ENCODE data around the gene MYLK.

Gene MYLK

GRCh38 chr3:123837858-123838257 lies 46.3 kb downstream of the MYLK start:
- Mint-ChIP-seq H3K4me1 (ENCODE audit: low read depth in 2 of 2) (no peaks in the 10 kb centered on the region), H3K36me3 (ENCODE audit: insufficient read depth) (no peaks in the 10 kb centered on the region), H3K4me3 (no peak overlapping the region), H3K9me3 (peaks cover 0 to 4% of the 10 kb centered on the region in 2 donors), H3K27me3 (peaks cover 26 to 35% of the 10 kb centered on the region in 2 donors), H3K27ac (no peak overlapping the region)
- DNase-seq (no peak), ATAC-seq (replicated peaks) (no peak)

GRCh38 chr3:123834631-123835030 lies 49.5 kb downstream of the MYLK start:
- no peaks in the 10 kb centered on the region for H3K4me1 Mint-ChIP-seq (ENCODE audit: low read depth in 2 of 2)
- no peaks in the 10 kb centered on the region for H3K9me3 Mint-ChIP-seq
- DNase-seq, result no peak
- no peaks in the 10 kb centered on the region for H3K36me3 Mint-ChIP-seq (ENCODE audit: insufficient read depth)
- peaks cover 43 to 45% of the 10 kb centered on the region in 2 donors for H3K27me3 Mint-ChIP-seq
- H3K4me3 Mint-ChIP-seq, result no peak overlapping the region
- H3K27ac Mint-ChIP-seq, result no peak overlapping the region
- no peak for ATAC-seq (replicated peaks)

GRCh38 chr3:123833398-123833785 lies 50.7 kb downstream of the MYLK start:
- H3K27me3 Mint-ChIP-seq, result peaks cover 43 to 45% of the 10 kb centered on the region in 2 donors
- no peak overlapping the region for H3K4me3 Mint-ChIP-seq
- no peaks in the 10 kb centered on the region for H3K9me3 Mint-ChIP-seq
- H3K27ac Mint-ChIP-seq, result no peak overlapping the region
- no peaks in the 10 kb centered on the region for H3K4me1 Mint-ChIP-seq (ENCODE audit: low read depth in 2 of 2)
- no peak for DNase-seq
- no peaks in the 10 kb centered on the region for H3K36me3 Mint-ChIP-seq (ENCODE audit: insufficient read depth)
- no peak for ATAC-seq (replicated peaks)

- Mint-ChIP-seq H3K4me3 (no peak overlapping the region), H3K4me1 (ENCODE audit: low read depth in 2 of 2) (no peaks in the 10 kb centered on the region), H3K36me3 (ENCODE audit: insufficient read depth) (no peaks in the 10 kb centered on the region), H3K27me3 (peaks cover 43 to 44% of the 10 kb centered on the region in 2 donors), H3K27ac (no peak overlapping the region), H3K9me3 (peaks cover 0 to 4% of the 10 kb centered on the region in 2 donors)
- DNase-seq (no peak), ATAC-seq (replicated peaks) (no peak)
These were observed 51.3 kb downstream of the MYLK start for GRCh38 chr3:123832692-123833397.

DNA sequence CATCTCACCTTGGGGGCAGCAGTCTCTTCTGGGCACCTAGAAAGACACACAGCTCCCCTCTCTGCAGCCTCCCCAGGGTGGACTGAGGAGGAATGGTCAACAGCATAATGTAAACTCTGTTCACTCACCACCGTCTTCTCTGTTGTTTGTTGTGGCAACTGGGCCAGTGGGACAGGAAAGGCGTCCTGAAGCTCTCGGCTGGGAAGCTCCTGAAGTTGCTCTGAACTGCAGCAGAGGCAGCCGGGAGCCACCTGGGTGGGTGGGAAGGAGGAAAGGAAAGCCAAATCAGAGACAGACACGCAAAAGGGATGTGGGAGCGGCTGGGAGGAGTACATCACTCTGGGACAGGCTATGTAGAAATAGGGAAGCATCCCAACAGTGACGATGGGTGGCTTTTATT lies 52.7 kb downstream of the MYLK start:
- DNase-seq (no peak), ATAC-seq (replicated peaks) (no peak)
- Mint-ChIP-seq H3K4me3 (no peak overlapping the region), H3K27ac (no peak overlapping the region), H3K27me3 (peaks cover 37 to 43% of the 10 kb centered on the region in 2 donors), H3K4me1 (ENCODE audit: low read depth in 2 of 2) (no peaks in the 10 kb centered on the region), H3K9me3 (peaks cover 0 to 4% of the 10 kb centered on the region in 2 donors), H3K36me3 (ENCODE audit: insufficient read depth) (no peaks in the 10 kb centered on the region)

DNA sequence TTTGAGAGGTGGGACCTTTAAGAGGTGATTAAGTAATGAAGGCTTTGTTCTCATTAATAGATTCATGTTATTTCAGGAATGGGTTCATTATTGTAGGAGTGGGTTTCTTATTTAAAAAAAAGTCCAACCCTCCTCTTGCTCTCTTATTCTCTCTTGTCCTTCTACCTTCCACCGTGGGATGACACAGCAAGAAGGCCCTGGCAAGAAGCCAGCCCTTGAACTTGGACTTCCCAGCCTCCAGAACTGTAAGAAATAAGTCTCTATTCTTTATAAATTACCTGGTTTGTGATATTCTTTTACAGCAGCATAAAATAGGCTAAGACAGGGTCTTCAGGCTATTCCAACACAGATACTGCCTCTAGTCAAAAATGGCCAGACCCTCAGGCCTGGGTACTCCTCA lies 62.2 kb downstream of the MYLK start:
- Mint-ChIP-seq H3K27me3 (peaks cover 25 to 29% of the 10 kb centered on the region in 2 donors), H3K27ac (no peak overlapping the region), H3K36me3 (ENCODE audit: insufficient read depth) (no peaks in the 10 kb centered on the region), H3K9me3 (peaks cover 0 to 7% of the 10 kb centered on the region in 2 donors), H3K4me3 (no peak overlapping the region), H3K4me1 (ENCODE audit: low read depth in 2 of 2) (no peaks in the 10 kb centered on the region)
- ATAC-seq (replicated peaks) (no peak), DNase-seq (no peak)

DNA sequence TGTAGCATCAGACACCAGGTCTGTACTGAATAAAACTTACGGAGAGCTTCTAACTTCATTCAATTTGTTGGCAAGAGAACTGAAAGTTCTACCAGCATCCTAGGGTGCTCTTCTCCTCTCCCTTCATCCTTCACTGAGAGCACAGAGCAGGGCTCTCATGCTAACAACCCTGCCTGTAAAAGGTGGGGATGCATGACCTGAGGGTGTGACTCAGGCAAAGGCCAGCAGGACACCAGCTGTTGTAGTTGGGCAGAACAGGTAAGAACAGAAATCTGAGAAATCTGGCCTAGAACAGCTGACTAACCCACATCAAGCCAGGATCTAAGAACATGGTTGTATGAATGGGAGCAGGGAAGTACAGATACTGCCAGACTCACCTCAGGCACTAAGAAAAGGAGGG lies 64.2 kb downstream of the MYLK start:
- Mint-ChIP-seq H3K4me3 (no peak overlapping the region), H3K9me3 (peaks cover 0 to 7% of the 10 kb centered on the region in 2 donors), H3K4me1 (ENCODE audit: low read depth in 2 of 2) (no peaks in the 10 kb centered on the region), H3K36me3 (ENCODE audit: insufficient read depth) (no peaks in the 10 kb centered on the region), H3K27ac (no peak overlapping the region), H3K27me3 (peaks cover 32 to 47% of the 10 kb centered on the region in 2 donors)
- no peak for DNase-seq
- ATAC-seq (replicated peaks), result no peak

DNA sequence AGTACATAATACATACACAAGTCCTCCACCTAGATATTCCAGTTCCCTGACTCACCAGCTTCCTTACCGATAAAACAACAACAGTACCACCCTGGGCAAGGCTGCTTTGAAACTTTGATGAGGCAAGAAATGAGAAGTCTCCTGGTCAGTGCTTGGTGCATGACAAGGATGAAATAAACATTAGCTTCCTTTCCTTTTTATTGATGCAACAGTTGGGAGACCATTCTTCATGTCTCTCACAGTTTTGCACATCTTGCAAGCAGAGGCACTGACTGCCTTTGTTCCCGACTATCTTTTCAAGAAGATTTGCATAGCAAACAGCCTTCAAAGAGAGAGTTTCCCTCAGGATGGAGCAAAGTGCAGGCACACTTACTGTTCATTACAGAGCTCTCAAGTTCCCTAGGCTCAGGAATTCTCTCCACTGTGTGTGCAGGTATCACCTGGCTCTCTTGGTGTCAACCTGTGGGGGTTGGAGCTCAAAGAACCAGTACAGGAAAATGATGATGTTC lies 65.2 kb downstream of the MYLK start:
- Mint-ChIP-seq H3K4me3 (no peak overlapping the region), H3K36me3 (ENCODE audit: insufficient read depth) (no peaks in the 10 kb centered on the region), H3K27ac (no peak overlapping the region), H3K4me1 (ENCODE audit: low read depth in 2 of 2) (no peaks in the 10 kb centered on the region), H3K27me3 (peaks cover 32 to 45% of the 10 kb centered on the region in 2 donors), H3K9me3 (peaks cover 0 to 6% of the 10 kb centered on the region in 2 donors)
- no peak for DNase-seq
- ATAC-seq (replicated peaks), result no peak

DNA sequence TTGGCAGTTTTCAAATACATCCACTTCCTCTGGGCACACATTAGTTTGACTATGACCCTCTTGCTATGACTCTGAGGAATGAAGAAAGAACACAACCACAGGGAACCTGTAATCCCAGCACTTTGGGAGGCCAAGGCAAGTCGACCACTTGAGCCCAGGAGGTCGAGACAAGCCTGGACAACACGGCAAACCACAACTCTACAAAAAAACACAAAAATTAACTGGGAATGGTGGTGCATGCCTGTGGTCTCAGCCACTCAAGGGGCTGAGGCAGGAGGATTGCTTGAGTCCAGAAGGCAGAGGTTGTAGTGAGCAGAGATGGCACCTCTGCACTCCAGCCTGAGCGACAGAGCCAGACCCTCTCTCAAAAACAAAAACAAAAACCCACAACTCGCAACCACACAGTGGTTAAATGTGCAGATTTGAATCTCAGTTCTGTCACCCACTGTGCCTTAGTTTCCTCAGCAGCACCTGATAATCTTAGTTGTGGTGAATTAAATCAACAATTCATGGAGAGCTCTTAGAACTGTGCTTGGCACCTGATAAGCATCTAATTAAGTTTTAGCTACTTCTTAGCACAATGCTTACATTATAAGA lies 65.7 kb downstream of the MYLK start:
- Mint-ChIP-seq H3K27ac (no peak overlapping the region), H3K4me3 (no peak overlapping the region), H3K9me3 (peaks cover 0 to under 1% of the 10 kb centered on the region in 2 donors), H3K36me3 (ENCODE audit: insufficient read depth) (no peaks in the 10 kb centered on the region), H3K27me3 (peaks cover 27 to 40% of the 10 kb centered on the region in 2 donors), H3K4me1 (ENCODE audit: low read depth in 2 of 2) (no peaks in the 10 kb centered on the region)
- ATAC-seq (replicated peaks) (no peak), DNase-seq (no peak)

GRCh38 chr3:123817413-123817812 lies 66.7 kb downstream of the MYLK start:
- Mint-ChIP-seq H3K4me1 (ENCODE audit: low read depth in 2 of 2) (no peaks in the 10 kb centered on the region), H3K27ac (no peak overlapping the region), H3K36me3 (ENCODE audit: insufficient read depth) (no peaks in the 10 kb centered on the region), H3K27me3 (peaks cover 18 to 38% of the 10 kb centered on the region in 2 donors), H3K4me3 (no peak overlapping the region), H3K9me3 (no peaks in the 10 kb centered on the region)
- DNase-seq (no peak), ATAC-seq (replicated peaks) (no peak)

DNA sequence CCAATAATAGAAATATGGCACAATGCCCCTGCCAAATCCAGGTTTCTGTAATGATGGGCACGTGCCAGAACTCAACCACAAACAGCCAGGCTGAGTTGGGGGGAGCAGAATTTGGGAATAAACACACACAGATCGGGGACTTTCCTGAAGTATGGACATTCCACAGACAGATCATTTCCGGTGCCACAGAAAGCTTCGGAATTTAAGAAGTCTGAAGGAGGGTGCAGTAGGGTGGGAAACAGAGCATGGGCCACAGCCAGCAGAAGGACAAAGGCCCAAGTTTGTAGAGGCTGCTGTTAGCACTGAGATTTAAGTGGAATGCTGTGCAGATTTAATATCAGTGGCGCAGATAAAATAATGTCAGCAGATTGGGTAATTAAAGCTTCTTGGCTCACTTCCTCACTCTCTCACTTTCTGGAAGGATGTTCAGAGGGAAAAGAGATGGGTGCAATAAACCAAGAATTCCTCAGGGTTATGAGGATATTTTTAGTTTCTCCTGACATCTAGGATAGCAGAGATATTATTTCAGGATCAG lies 67.4 kb downstream of the MYLK start:
- Mint-ChIP-seq H3K4me1 (ENCODE audit: low read depth in 2 of 2) (no peaks in the 10 kb centered on the region), H3K36me3 (ENCODE audit: insufficient read depth) (no peaks in the 10 kb centered on the region), H3K27me3 (peaks cover 14 to 38% of the 10 kb centered on the region in 2 donors), H3K9me3 (no peaks in the 10 kb centered on the region), H3K27ac (no peak overlapping the region), H3K4me3 (no peak overlapping the region)
- no peak for DNase-seq
- no peak for ATAC-seq (replicated peaks)

- Mint-ChIP-seq H3K27ac (peak overlapping the region in 1 of 2 donors; percentile 25), H3K27me3 (peaks cover 15 to 38% of the 10 kb centered on the region in 2 donors), H3K4me3 (no peak overlapping the region), H3K9me3 (no peaks in the 10 kb centered on the region), H3K36me3 (ENCODE audit: insufficient read depth) (no peaks in the 10 kb centered on the region), H3K4me1 (ENCODE audit: low read depth in 2 of 2) (no peaks in the 10 kb centered on the region)
- ATAC-seq (replicated peaks) (no peak), DNase-seq (no peak)
These were observed 68.2 kb downstream of the MYLK start for GRCh38 chr3:123815981-123816380.

- Mint-ChIP-seq H3K36me3 (ENCODE audit: insufficient read depth) (no peaks in the 10 kb centered on the region), H3K9me3 (no peaks in the 10 kb centered on the region), H3K27ac (no peak overlapping the region), H3K4me1 (ENCODE audit: low read depth in 2 of 2) (no peaks in the 10 kb centered on the region), H3K27me3 (peaks cover 11 to 29% of the 10 kb centered on the region in 2 donors), H3K4me3 (no peak overlapping the region)
- ATAC-seq (replicated peaks) (no peak), DNase-seq (no peak)
These were observed 70.3 kb downstream of the MYLK start for GRCh38 chr3:123813876-123814275.

DNA sequence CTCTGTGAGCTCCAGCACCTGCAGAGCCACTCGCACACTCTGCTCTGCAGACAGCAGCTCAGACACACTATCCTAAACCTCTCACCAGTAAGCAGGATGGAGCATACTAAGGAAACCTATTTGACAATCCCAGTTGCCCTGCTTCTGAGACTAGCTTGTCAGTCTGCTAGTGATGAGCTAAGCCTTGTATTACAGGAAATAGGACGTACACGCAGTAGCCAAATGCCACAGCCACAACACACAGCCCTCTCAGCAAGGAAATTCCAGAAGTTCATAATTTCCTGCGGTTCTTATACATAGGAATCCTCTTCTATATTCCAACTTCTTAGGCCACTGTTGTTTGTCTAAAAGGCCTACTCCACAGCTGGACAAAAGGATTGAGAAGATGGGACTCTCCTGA lies 74.5 kb downstream of the MYLK start:
- no peak overlapping the region for H3K4me3 Mint-ChIP-seq
- no peaks in the 10 kb centered on the region for H3K4me1 Mint-ChIP-seq (ENCODE audit: low read depth in 2 of 2)
- no peaks in the 10 kb centered on the region for H3K36me3 Mint-ChIP-seq (ENCODE audit: insufficient read depth)
- H3K9me3 Mint-ChIP-seq, result no peaks in the 10 kb centered on the region
- H3K27ac Mint-ChIP-seq, result no peak overlapping the region
- DNase-seq (no peak), ATAC-seq (replicated peaks) (no peak)
- peaks cover 4 to 6% of the 10 kb centered on the region in 2 donors for H3K27me3 Mint-ChIP-seq

Measured in effector memory CD8-positive, alpha-beta T cell (primary cell).